ENCODE measurements around the gene ZBTB12. TPM values are rescaled to one million over a fixed set of nuclear protein-coding genes. Genes with fewer than 3 reads are reported as not detected.

ZBTB12 gene
- total RNA-seq, 1 experiment from 2014 or later = 16.2 TPM

DNA sequence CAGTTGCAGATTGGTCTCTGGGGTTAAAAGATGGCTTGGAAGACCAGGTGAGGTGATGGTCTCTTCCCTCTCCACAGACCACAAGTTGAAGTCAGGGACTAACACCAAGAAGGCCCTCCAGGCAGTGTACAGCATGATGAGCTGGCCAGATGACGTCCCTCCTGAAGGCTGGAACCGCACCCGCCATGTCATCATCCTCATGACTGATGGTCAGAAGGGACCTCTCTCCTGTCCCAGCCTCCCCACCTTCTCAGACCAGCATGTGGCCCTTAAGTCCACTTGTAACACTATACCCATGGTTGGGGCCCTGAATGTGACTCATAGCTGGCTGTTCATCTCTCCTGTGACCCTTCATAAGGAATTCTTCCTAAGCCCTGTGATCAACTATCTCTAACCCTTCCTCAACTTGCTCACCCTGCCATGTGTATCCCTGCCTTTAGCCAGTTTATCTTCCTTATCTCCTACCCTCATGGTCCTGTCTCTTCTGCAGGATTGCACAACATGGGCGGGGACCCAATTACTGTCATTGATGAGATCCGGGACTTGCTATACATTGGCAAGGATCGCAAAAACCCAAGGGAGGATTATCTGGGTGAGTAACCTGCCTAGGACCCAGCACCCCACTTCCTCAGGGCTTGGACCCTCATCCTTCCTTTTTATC lies 47.0 kb upstream of the ZBTB12 start:
- Histone ChIP-seq H3K27me3 (ENCODE audit: insufficient read depth, low read depth) (no peaks in the 10 kb centered on the region), H3K9me3 (ENCODE audit: insufficient read depth, low read depth) (no peaks in the 10 kb centered on the region), H3K79me2 (ENCODE audit: low read depth) (no peaks in the 10 kb centered on the region), H3K4me1 (replicated peaks; ENCODE audit: insufficient read depth) (peaks cover 48% of the 10 kb centered on the region), H4K20me1 (ENCODE audit: insufficient read depth) (no peaks in the 10 kb centered on the region), H3K9me2 (ENCODE audit: insufficient read depth) (no peaks in the 10 kb centered on the region; the same call in 1 of the 2 replicates), H2AFZ (no peak overlapping the region), H3K4me2 (peak overlapping the region; percentile 48), H3K36me3 (ENCODE audit: low read depth) (no peaks in the 10 kb centered on the region), H3K27ac (peak overlapping the region; percentile 46), H3K4me3 (no peak overlapping the region), H3F3A (ENCODE audit: insufficient read depth, low read depth) (peaks cover 42% of the 10 kb centered on the region)
- CTCF ChIA-PET = interaction anchor here (0.6 kb wide), 1 partner anchor 19 kb away, joined by 6 read pairs; no protein-coding TSS in a partner anchor
- intact Hi-C loops (cut with micrococcal nuclease; ENCODE audit: unreplicated experiment) = no loop called here
- peak; percentile 66 to 86 for DNase-seq
- BruUV-seq (replicated peaks) = no TSS peak
- POLR2A ChIA-PET (ENCODE audit: unreplicated experiment) = interaction anchor here (0.7 kb wide), 1 partner anchor 40 kb away, joined by 3 read pairs; no protein-coding TSS in a partner anchor
- TF ChIP-seq, protein P1, sequence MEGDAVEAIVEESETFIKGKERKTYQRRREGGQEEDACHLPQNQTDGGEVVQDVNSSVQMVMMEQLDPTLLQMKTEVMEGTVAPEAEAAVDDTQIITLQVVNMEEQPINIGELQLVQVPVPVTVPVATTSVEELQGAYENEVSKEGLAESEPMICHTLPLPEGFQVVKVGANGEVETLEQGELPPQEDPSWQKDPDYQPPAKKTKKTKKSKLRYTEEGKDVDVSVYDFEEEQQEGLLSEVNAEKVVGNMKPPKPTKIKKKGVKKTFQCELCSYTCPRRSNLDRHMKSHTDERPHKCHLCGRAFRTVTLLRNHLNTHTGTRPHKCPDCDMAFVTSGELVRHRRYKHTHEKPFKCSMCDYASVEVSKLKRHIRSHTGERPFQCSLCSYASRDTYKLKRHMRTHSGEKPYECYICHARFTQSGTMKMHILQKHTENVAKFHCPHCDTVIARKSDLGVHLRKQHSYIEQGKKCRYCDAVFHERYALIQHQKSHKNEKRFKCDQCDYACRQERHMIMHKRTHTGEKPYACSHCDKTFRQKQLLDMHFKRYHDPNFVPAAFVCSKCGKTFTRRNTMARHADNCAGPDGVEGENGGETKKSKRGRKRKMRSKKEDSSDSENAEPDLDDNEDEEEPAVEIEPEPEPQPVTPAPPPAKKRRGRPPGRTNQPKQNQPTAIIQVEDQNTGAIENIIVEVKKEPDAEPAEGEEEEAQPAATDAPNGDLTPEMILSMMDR (conservative IDR thresholded peaks at IDR 0.05) = no peak
- TF ChIP-seq EZH2 (IDR thresholded peaks at IDR 0.05; ENCODE audit: low read depth) = no peak

DNA sequence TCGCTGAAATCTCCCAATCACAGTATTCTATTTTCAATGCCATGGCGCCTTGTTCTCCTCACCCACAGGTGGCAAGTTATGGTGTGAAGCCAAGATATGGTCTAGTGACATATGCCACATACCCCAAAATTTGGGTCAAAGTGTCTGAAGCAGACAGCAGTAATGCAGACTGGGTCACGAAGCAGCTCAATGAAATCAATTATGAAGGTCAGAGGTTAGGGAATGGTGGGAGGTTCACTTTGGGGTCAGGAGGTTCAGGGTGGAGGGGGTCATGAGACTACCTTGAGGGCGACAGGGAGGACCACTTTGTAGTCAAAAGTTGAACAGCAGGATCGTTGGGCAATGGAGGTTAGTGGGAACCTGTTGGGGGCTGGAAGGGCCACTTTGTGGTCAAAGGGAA lies 46.4 kb upstream of the ZBTB12 start:
- Histone ChIP-seq H3F3A (ENCODE audit: insufficient read depth, low read depth) (peaks cover 39% of the 10 kb centered on the region), H3K27me3 (ENCODE audit: insufficient read depth, low read depth) (no peaks in the 10 kb centered on the region), H3K9me2 (ENCODE audit: insufficient read depth) (no peaks in the 10 kb centered on the region; the same call in 1 of the 2 replicates), H3K79me2 (ENCODE audit: low read depth) (no peaks in the 10 kb centered on the region), H3K4me3 (no peak overlapping the region), H3K4me1 (replicated peaks; ENCODE audit: insufficient read depth) (peaks cover 48% of the 10 kb centered on the region), H3K9me3 (ENCODE audit: insufficient read depth, low read depth) (no peaks in the 10 kb centered on the region), H3K4me2 (peak overlapping the region; percentile 48), H2AFZ (no peak overlapping the region), H4K20me1 (ENCODE audit: insufficient read depth) (no peaks in the 10 kb centered on the region), H3K27ac (peak overlapping the region; percentile 36), H3K36me3 (ENCODE audit: low read depth) (no peaks in the 10 kb centered on the region)
- ChIA-PET CTCF (no interaction called here), POLR2A (ENCODE audit: unreplicated experiment) (interaction anchor here (0.7 kb wide), 1 partner anchor 40 kb away, joined by 3 read pairs; no protein-coding TSS in a partner anchor)
- intact Hi-C loops (cut with micrococcal nuclease; ENCODE audit: unreplicated experiment) = no loop called here
- no peak for DNase-seq
- TF ChIP-seq EZH2 (IDR thresholded peaks at IDR 0.05; ENCODE audit: low read depth) = no peak
- TF ChIP-seq, protein P1 (conservative IDR thresholded peaks at IDR 0.05) = no peak
- BruUV-seq (replicated peaks) = TSS peak; percentile 16

DNA sequence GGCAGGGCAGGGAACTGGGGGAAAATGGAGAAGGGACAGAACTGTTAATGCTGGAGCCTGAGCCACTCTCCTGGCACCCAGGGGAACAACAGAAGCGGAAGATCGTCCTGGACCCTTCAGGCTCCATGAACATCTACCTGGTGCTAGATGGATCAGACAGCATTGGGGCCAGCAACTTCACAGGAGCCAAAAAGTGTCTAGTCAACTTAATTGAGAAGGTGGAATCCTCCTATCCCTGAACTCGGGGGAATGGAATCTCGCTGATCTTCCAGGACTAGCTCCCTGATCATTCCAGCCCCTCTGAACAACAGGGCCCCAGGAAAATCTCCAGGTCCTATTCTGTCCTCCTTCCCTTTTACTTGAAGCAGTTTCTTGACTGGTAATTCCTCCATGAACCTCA lies 46.0 kb upstream of the ZBTB12 start:
- peaks cover 34% of the 10 kb centered on the region for H3F3A ChIP-seq (ENCODE audit: insufficient read depth, low read depth)
- H3K4me2 ChIP-seq = peak overlapping the region; percentile 48
- no peaks in the 10 kb centered on the region for H3K27me3 ChIP-seq (ENCODE audit: insufficient read depth, low read depth)
- peak overlapping the region; percentile 36; the same call in 1 of the 2 replicates for H3K27ac ChIP-seq
- no peaks in the 10 kb centered on the region for H3K9me3 ChIP-seq (ENCODE audit: insufficient read depth, low read depth)
- H2AFZ ChIP-seq = no peak overlapping the region
- no peaks in the 10 kb centered on the region for H4K20me1 ChIP-seq (ENCODE audit: insufficient read depth)
- no peaks in the 10 kb centered on the region for H3K36me3 ChIP-seq (ENCODE audit: low read depth)
- ChIA-PET POLR2A (ENCODE audit: unreplicated experiment) (no interaction called here), CTCF (no interaction called here)
- no peak overlapping the region for H3K4me3 ChIP-seq
- DNase-seq = no peak
- intact Hi-C loops (cut with micrococcal nuclease; ENCODE audit: unreplicated experiment) = no loop called here
- BruUV-seq (replicated peaks) = no TSS peak
- H3K4me1 ChIP-seq (replicated peaks; ENCODE audit: insufficient read depth) = peaks cover 48% of the 10 kb centered on the region
- no peaks in the 10 kb centered on the region for H3K79me2 ChIP-seq (ENCODE audit: low read depth)
- no peaks in the 10 kb centered on the region; the same call in 1 of the 2 replicates for H3K9me2 ChIP-seq (ENCODE audit: insufficient read depth)
- TF ChIP-seq EZH2 (IDR thresholded peaks at IDR 0.05; ENCODE audit: low read depth) = no peak
- TF ChIP-seq, protein P1 (conservative IDR thresholded peaks at IDR 0.05) = no peak

All from PC-9 (cell line).